Upper lobe of right lung (tissue), 1 donor: ENCODE data around the gene PROC. TPM values are rescaled to one million over a fixed set of nuclear protein-coding genes. Genes with fewer than 3 reads are reported as not detected.

ENCODE experiments used
- ATAC-seq: fragments of 200-7000 bp; cut with Tn5 transposase; one replicate; pipeline ENCODE4 v1.9.1; 2020; ENCODE audit warnings: mild to moderate bottlenecking, moderate library complexity
- DNase-seq: peaks from one replicate; pipeline ENCODE4 v3.0.0-alpha.2; 2020
- H3K27ac ChIP-seq: fragments of 200-600 bp; one replicate; pipeline ENCODE4 v1.8.0; 2022
- H3K27me3 ChIP-seq: fragments of 200-600 bp; one replicate; pipeline ENCODE4 v1.8.0; 2022; ENCODE audit warnings: mild to moderate bottlenecking
- H3K36me3 ChIP-seq: fragments of 200-600 bp; one replicate; pipeline ENCODE4 v1.8.0; 2022
- H3K4me1 ChIP-seq: fragments of 200-600 bp; one replicate; pipeline ENCODE4 v1.8.0; 2022
- H3K4me3 ChIP-seq: fragments of 200-600 bp; one replicate; pipeline ENCODE4 v1.8.0; 2022; ENCODE audit warnings: mild to moderate bottlenecking
- H3K9me3 ChIP-seq: fragments of 200-600 bp; one replicate; pipeline ENCODE4 v1.8.0; 2022
- intact Hi-C: fragments of 100-400 bp; cut with DNase I; formaldehyde crosslinking; loops from one replicate; pipeline ENCODE4 v1.11.0; 2022
- total RNA-seq: library from RNA; stranded (reverse); fragmentation: NEBNext Ultra II Directional; extraction: Animal tissue kit (Norgen Biotek cat#: 25700); gene quantifications from one replicate; pipeline ENCODE4 v1.2.1, GENCODE V29; 2021
- TF ChIP-seq, protein P1 (sequence below): fragments of 200-600 bp; IDR thresholded peaks from one replicate; pipeline ENCODE4 v1.8.0; 2022; ENCODE audit warnings: antibody characterized with exemption
- donor health status: DM: no; HTN: yes; CAD: no; lungs with severe emphysema.

The PROC gene
- total RNA-seq, 1 donor from 2014 or later = not detected

DNA sequence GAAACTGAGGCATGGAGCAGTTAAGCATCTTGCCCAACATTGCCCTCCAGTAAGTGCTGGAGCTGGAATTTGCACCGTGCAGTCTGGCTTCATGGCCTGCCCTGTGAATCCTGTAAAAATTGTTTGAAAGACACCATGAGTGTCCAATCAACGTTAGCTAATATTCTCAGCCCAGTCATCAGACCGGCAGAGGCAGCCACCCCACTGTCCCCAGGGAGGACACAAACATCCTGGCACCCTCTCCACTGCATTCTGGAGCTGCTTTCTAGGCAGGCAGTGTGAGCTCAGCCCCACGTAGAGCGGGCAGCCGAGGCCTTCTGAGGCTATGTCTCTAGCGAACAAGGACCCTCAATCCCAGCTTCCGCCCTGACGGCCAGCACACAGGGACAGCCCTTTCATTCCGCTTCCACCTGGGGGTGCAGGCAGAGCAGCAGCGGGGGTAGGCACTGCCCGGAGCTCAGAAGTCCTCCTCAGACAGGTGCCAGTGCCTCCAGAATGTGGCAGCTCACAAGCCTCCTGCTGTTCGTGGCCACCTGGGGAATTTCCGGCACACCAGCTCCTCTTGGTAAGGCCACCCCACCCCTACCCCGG lies 1.3 kb downstream of the PROC start:
- DNase-seq = peak; percentile 53

DNA sequence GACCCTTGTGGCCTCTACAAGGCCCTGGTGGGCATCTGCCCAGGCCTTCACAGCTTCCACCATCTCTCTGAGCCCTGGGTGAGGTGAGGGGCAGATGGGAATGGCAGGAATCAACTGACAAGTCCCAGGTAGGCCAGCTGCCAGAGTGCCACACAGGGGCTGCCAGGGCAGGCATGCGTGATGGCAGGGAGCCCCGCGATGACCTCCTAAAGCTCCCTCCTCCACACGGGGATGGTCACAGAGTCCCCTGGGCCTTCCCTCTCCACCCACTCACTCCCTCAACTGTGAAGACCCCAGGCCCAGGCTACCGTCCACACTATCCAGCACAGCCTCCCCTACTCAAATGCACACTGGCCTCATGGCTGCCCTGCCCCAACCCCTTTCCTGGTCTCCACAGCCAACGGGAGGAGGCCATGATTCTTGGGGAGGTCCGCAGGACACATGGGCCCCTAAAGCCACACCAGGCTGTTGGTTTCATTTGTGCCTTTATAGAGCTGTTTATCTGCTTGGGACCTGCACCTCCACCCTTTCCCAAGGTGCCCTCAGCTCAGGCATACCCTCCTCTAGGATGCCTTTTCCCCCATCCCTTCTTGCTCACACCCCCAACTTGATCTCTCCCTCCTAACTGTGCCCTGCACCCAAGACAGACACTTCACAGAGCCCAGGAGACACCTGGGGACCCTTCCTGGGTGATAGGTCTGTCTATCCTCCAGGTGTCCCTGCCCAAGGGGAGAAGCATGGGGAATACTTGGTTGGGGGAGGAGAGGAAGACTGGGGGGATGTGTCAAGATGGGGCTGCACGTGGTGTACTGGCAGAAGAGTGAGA lies 2.0 kb downstream of the PROC start:
- ATAC-seq (no peak), DNase-seq (peak; percentile 54)
- intact Hi-C loops = no loop called here
- Histone ChIP-seq H3K4me1 (peaks cover 27% of the 10 kb centered on the region), H3K27me3 (peaks cover 20% of the 10 kb centered on the region), H3K4me3 (no peak overlapping the region), H3K9me3 (no peaks in the 10 kb centered on the region), H3K36me3 (no peaks in the 10 kb centered on the region), H3K27ac (no peak overlapping the region)
- TF ChIP-seq, protein P1, sequence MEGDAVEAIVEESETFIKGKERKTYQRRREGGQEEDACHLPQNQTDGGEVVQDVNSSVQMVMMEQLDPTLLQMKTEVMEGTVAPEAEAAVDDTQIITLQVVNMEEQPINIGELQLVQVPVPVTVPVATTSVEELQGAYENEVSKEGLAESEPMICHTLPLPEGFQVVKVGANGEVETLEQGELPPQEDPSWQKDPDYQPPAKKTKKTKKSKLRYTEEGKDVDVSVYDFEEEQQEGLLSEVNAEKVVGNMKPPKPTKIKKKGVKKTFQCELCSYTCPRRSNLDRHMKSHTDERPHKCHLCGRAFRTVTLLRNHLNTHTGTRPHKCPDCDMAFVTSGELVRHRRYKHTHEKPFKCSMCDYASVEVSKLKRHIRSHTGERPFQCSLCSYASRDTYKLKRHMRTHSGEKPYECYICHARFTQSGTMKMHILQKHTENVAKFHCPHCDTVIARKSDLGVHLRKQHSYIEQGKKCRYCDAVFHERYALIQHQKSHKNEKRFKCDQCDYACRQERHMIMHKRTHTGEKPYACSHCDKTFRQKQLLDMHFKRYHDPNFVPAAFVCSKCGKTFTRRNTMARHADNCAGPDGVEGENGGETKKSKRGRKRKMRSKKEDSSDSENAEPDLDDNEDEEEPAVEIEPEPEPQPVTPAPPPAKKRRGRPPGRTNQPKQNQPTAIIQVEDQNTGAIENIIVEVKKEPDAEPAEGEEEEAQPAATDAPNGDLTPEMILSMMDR = no peak

More for the DNA sequence above, 1.3 kb downstream of the PROC start:
- intact Hi-C loops = no loop called here
- Histone ChIP-seq H3K4me1 (peaks cover 31% of the 10 kb centered on the region), H3K36me3 (no peaks in the 10 kb centered on the region), H3K4me3 (no peak overlapping the region), H3K27me3 (peaks cover 20% of the 10 kb centered on the region), H3K9me3 (no peaks in the 10 kb centered on the region), H3K27ac (no peak overlapping the region)
- TF ChIP-seq, protein P1 = no peak
- ATAC-seq = no peak

DNA sequence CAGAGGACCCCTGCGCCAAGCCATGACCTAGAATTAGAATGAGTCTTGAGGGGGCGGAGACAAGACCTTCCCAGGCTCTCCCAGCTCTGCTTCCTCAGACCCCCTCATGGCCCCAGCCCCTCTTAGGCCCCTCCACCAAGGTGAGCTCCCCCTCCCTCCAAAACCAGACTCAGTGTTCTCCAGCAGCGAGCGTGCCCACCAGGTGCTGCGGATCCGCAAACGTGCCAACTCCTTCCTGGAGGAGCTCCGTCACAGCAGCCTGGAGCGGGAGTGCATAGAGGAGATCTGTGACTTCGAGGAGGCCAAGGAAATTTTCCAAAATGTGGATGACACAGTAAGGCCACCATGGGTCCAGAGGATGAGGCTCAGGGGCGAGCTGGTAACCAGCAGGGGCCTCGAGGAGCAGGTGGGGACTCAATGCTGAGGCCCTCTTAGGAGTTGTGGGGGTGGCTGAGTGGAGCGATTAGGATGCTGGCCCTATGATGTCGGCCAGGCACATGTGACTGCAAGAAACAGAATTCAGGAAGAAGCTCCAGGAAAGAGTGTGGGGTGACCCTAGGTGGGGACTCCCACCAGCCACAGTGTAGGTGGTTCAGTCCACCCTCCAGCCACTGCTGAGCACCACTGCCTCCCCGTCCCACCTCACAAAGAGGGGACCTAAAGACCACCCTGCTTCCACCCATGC lies 3.0 kb downstream of the PROC start:
- peaks cover 20% of the 10 kb centered on the region for H3K27me3 ChIP-seq
- H3K27ac ChIP-seq = no peak overlapping the region
- DNase-seq = no peak
- no peaks in the 10 kb centered on the region for H3K36me3 ChIP-seq
- peaks cover 17% of the 10 kb centered on the region for H3K4me1 ChIP-seq
- H3K9me3 ChIP-seq = no peaks in the 10 kb centered on the region
- no peak for ATAC-seq
- intact Hi-C loops = no loop called here
- no peak overlapping the region for H3K4me3 ChIP-seq
- TF ChIP-seq, protein P1 = no peak

DNA sequence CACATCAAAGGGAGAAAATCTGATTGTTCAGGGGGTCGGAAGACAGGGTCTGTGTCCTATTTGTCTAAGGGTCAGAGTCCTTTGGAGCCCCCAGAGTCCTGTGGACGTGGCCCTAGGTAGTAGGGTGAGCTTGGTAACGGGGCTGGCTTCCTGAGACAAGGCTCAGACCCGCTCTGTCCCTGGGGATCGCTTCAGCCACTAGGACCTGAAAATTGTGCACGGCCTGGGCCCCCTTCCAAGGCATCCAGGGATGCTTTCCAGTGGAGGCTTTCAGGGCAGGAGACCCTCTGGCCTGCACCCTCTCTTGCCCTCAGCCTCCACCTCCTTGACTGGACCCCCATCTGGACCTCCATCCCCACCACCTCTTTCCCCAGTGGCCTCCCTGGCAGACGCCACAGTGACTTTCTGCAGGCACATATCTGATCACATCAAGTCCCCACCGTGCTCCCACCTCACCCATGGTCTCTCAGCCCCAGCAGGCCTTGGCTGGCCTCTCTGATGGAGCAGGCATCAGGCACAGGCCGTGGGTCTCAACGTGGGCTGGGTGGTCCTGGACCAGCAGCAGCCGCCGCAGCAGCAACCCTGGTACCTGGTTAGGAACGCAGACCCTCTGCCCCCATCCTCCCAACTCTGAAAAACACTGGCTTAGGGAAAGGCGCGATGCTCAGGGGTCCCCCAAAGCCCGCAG lies 3.8 kb downstream of the PROC start:
- no peak overlapping the region for H3K27ac ChIP-seq
- peak; percentile 55 for DNase-seq
- no peak for ATAC-seq
- H3K4me3 ChIP-seq = no peak overlapping the region
- H3K27me3 ChIP-seq = peaks cover 20% of the 10 kb centered on the region
- no peaks in the 10 kb centered on the region for H3K36me3 ChIP-seq
- TF ChIP-seq, protein P1 = no peak
- peaks cover 12% of the 10 kb centered on the region for H3K4me1 ChIP-seq
- no peaks in the 10 kb centered on the region for H3K9me3 ChIP-seq
- intact Hi-C loops = no loop called here
